Neuronal stem cell (in vitro differentiated cells): ENCODE data around the gene TRPM3.

Experiments used
- DNase-seq: peaks from one replicate; pipeline ENCODE4 v3.0.0-alpha.2; 2013; ENCODE audit warnings: low spot score
- H2AFZ ChIP-seq: one replicate; pipeline ENCODE4 v1.6.1; 2013; ENCODE audit warnings: mild to moderate bottlenecking, low read length, inconsistent platforms
- H2AK5ac ChIP-seq: 2 replicates; pipeline ENCODE4 v1.6.1; 2013; ENCODE audit warnings: low read depth, mild to moderate bottlenecking, inconsistent platforms, low read length, moderate library complexity, mixed read lengths
- H2BK120ac ChIP-seq: 2 replicates; pipeline ENCODE4 v1.6.1; 2013; ENCODE audit warnings: low read depth, mild to moderate bottlenecking, inconsistent platforms, low read length, moderate library complexity, mixed read lengths
- H2BK12ac ChIP-seq: one replicate; pipeline ENCODE4 v1.6.1; 2013; ENCODE audit warnings: low read length, inconsistent platforms
- H2BK15ac ChIP-seq: 2 replicates; pipeline ENCODE4 v1.6.1; 2013; ENCODE audit warnings: mild to moderate bottlenecking, low read length, inconsistent platforms, mixed read lengths
- H2BK5ac ChIP-seq: one replicate; pipeline ENCODE4 v1.6.1; 2013; ENCODE audit warnings: inconsistent platforms, mild to moderate bottlenecking, low read length, moderate library complexity
- H3K14ac ChIP-seq: one replicate; pipeline ENCODE4 v1.6.1; 2013; ENCODE audit warnings: low read length, inconsistent platforms
- H3K18ac ChIP-seq: 2 replicates; pipeline ENCODE4 v1.6.1; 2013; ENCODE audit warnings: low read length, inconsistent platforms
- H3K23ac ChIP-seq: 2 replicates; pipeline ENCODE4 v1.6.1; 2013; ENCODE audit warnings: low read depth, mild to moderate bottlenecking, mixed read lengths, low read length, inconsistent platforms; ENCODE audit not compliant: poor library complexity
- H3K27ac ChIP-seq: replicated peaks from 3 replicates; pipeline ENCODE4 v1.5.1; 2013; ENCODE audit warnings: low read length, inconsistent platforms
- H3K27me3 ChIP-seq, 3 experiments: 2 replicates each; pipeline ENCODE4 v1.6.1; 2013; ENCODE audit warnings: low read length in 3 of 3, mild to moderate bottlenecking in 2 of 3, inconsistent platforms in 1 of 3, low read depth in 1 of 3, mixed read lengths in 1 of 3, moderate library complexity in 1 of 3; ENCODE audit not compliant: control insufficient read depth in 3 of 3, insufficient read depth in 3 of 3
- H3K36me3 ChIP-seq, 2 donors: replicated peaks in 1 of 2; 2 replicates each; pipeline ENCODE4 v1.6.1; 2013; ENCODE audit warnings: low read length in 2 of 2; ENCODE audit not compliant: control insufficient read depth in 2 of 2, insufficient read depth in 2 of 2
- H3K4ac ChIP-seq: 2 replicates; pipeline ENCODE4 v1.6.1; 2013; ENCODE audit warnings: inconsistent platforms, mild to moderate bottlenecking, low read length, moderate library complexity
- H3K4me1 ChIP-seq, 2 donors: 1 replicate in 1 of 2; 2 replicates in 1 of 2; pipeline ENCODE4 v1.6.1; 2013; ENCODE audit warnings: low read length in 2 of 2, low read depth in 1 of 2; ENCODE audit not compliant: control insufficient read depth in 2 of 2, insufficient read depth in 1 of 2
- H3K4me2 ChIP-seq: one replicate; pipeline ENCODE4 v1.6.1; 2013; ENCODE audit warnings: mild to moderate bottlenecking, low read length, inconsistent platforms; ENCODE audit not compliant: insufficient read depth, poor library complexity, severe bottlenecking
- H3K4me3 ChIP-seq, 2 donors: 2 replicates each; pipeline ENCODE4 v1.5.1; 2013; ENCODE audit warnings: low read length in 2 of 2, mild to moderate bottlenecking in 2 of 2, inconsistent platforms in 1 of 2, moderate library complexity in 1 of 2
- H3K79me1 ChIP-seq: one replicate; pipeline ENCODE4 v1.6.1; 2013; ENCODE audit warnings: low read depth, mild to moderate bottlenecking, inconsistent platforms, low read length, moderate library complexity
- H3K9ac ChIP-seq: one replicate; pipeline ENCODE4 v1.6.1; 2013; ENCODE audit warnings: mild to moderate bottlenecking, low read depth, low read length, inconsistent platforms; ENCODE audit not compliant: poor library complexity
- H3K9me3 ChIP-seq, 2 donors: replicated peaks in 1 of 2; 2 replicates each; pipeline versions ENCODE3 to v1.6.1; 2013; ENCODE audit warnings: low read length in 2 of 2, mild to moderate bottlenecking in 2 of 2, inconsistent platforms in 1 of 2, low read depth in 1 of 2, mixed read lengths in 1 of 2, moderate library complexity in 1 of 2; ENCODE audit not compliant: control insufficient read depth in 2 of 2, insufficient read depth in 1 of 2
- H4K8ac ChIP-seq: one replicate; pipeline ENCODE4 v1.6.1; 2013; ENCODE audit warnings: low read depth, mild to moderate bottlenecking, inconsistent platforms, low read length, moderate library complexity
- H4K91ac ChIP-seq: one replicate; pipeline ENCODE4 v1.6.1; 2013; ENCODE audit warnings: low read length, low read depth, mild to moderate bottlenecking, inconsistent platforms; ENCODE audit not compliant: poor library complexity
- WGBS, 2 donors: extraction: QIAGEN DNeasy Blood & Tissue Kit; methylation state at CpG; one replicate each; pipeline ENCODE4 v1.1.7; 2013; ENCODE audit warnings: missing lambda C conversion rate in 2 of 2, mixed read lengths in 1 of 2; ENCODE audit not compliant: insufficient read length in 2 of 2, insufficient replicate concordance in 1 of 2; ENCODE audit errors: extremely low coverage in 2 of 2; 5-methylcytosine and 5-hydroxymethylcytosine counted together

The TRPM3 gene

GRCh38 chr9:70498866-70499265 lies 622.6 kb downstream of the TRPM3 start:
- H3K4me3 ChIP-seq = no peak overlapping the region
- H4K91ac ChIP-seq = no peak overlapping the region
- no peak overlapping the region for H2AFZ ChIP-seq
- H3K4me2 ChIP-seq = no peak overlapping the region
- H4K8ac ChIP-seq = no peak overlapping the region
- peaks cover 0 to 2% of the 10 kb centered on the region in 2 donors for H3K9me3 ChIP-seq
- no peak for DNase-seq
- H2BK12ac ChIP-seq = no peak overlapping the region
- no peak overlapping the region for H3K18ac ChIP-seq
- H3K27me3 ChIP-seq = no peaks in the 10 kb centered on the region
- no peak overlapping the region for H3K23ac ChIP-seq
- H3K27ac ChIP-seq = no peak overlapping the region
- no peaks in the 10 kb centered on the region for H3K4me1 ChIP-seq
- H3K79me1 ChIP-seq = no peaks in the 10 kb centered on the region
- H2BK120ac ChIP-seq = no peak overlapping the region
- no peak overlapping the region for H2BK15ac ChIP-seq
- H3K14ac ChIP-seq = no peak overlapping the region
- H2AK5ac ChIP-seq = no peak overlapping the region
- no peak overlapping the region for H3K9ac ChIP-seq
- H2BK5ac ChIP-seq = no peak overlapping the region
- WGBS, 2 donors = no CpG with 5 or more reads among the region's 3 CpGs
- no peak overlapping the region for H3K4ac ChIP-seq
- no peaks in the 10 kb centered on the region for H3K36me3 ChIP-seq

- H3K27ac ChIP-seq = no peak overlapping the region
- no peak overlapping the region for H4K8ac ChIP-seq
- H3K9ac ChIP-seq = no peak overlapping the region
- no peak overlapping the region for H3K18ac ChIP-seq
- no peak overlapping the region for H3K4me2 ChIP-seq
- H2BK120ac ChIP-seq = no peak overlapping the region
- no peak for DNase-seq
- H3K23ac ChIP-seq = no peak overlapping the region
- no peak overlapping the region for H3K14ac ChIP-seq
- no peaks in the 10 kb centered on the region for H3K79me1 ChIP-seq
- H2BK5ac ChIP-seq = no peak overlapping the region
- H3K4me3 ChIP-seq = no peak overlapping the region
- WGBS, 2 donors = no CpG with 5 or more reads among the region's 2 CpGs
- H2BK12ac ChIP-seq = no peak overlapping the region
- H2BK15ac ChIP-seq = no peak overlapping the region
- no peaks in the 10 kb centered on the region for H3K36me3 ChIP-seq
- no peak overlapping the region for H3K4ac ChIP-seq
- no peak overlapping the region for H4K91ac ChIP-seq
- no peaks in the 10 kb centered on the region for H3K27me3 ChIP-seq
- H3K9me3 ChIP-seq = peaks cover 0 to 2% of the 10 kb centered on the region in 2 donors
- no peak overlapping the region for H2AFZ ChIP-seq
- H3K4me1 ChIP-seq = no peaks in the 10 kb centered on the region
- H2AK5ac ChIP-seq = no peak overlapping the region
Measured at GRCh38 chr9:70496244-70496643, 625.2 kb downstream of the TRPM3 start.

GRCh38 chr9:70495514-70495913 lies 625.9 kb downstream of the TRPM3 start:
- Histone ChIP-seq H3K4me1 (no peaks in the 10 kb centered on the region), H3K18ac (no peak overlapping the region), H3K27me3 (peaks cover 0 to 3% (median 0%) of the 10 kb centered on the region in 3 experiments), H3K9ac (no peak overlapping the region), H3K23ac (no peak overlapping the region), H4K8ac (no peak overlapping the region), H3K79me1 (no peaks in the 10 kb centered on the region), H3K9me3 (peaks cover 0 to 2% of the 10 kb centered on the region in 2 donors), H2AFZ (no peak overlapping the region), H3K14ac (no peak overlapping the region), H3K36me3 (no peaks in the 10 kb centered on the region), H4K91ac (no peak overlapping the region), H2BK120ac (no peak overlapping the region), H2AK5ac (no peak overlapping the region), H2BK5ac (no peak overlapping the region), H2BK12ac (no peak overlapping the region), H3K4me3 (no peak overlapping the region), H3K4ac (no peak overlapping the region), H3K27ac (no peak overlapping the region), H3K4me2 (no peak overlapping the region), H2BK15ac (no peak overlapping the region)
- DNase-seq = no peak
- WGBS, 2 donors = no CpG with 5 or more reads among the region's 6 CpGs

- Histone ChIP-seq H3K36me3 (no peaks in the 10 kb centered on the region), H2BK12ac (no peak overlapping the region), H3K27me3 (peaks cover 0 to 4% (median 0%) of the 10 kb centered on the region in 3 experiments), H3K9ac (no peak overlapping the region), H3K18ac (peak overlapping the region; percentile 25), H4K8ac (no peak overlapping the region), H2BK120ac (no peak overlapping the region), H3K79me1 (no peaks in the 10 kb centered on the region), H4K91ac (no peak overlapping the region), H2BK15ac (no peak overlapping the region), H2AFZ (no peak overlapping the region), H3K4me1 (no peaks in the 10 kb centered on the region), H3K4me2 (no peak overlapping the region), H3K27ac (no peak overlapping the region), H3K14ac (no peak overlapping the region), H2AK5ac (no peak overlapping the region), H2BK5ac (no peak overlapping the region), H3K9me3 (peaks cover 0 to 2% of the 10 kb centered on the region in 2 donors), H3K4ac (no peak overlapping the region), H3K4me3 (no peak overlapping the region), H3K23ac (no peak overlapping the region)
- no CpG with 5 or more reads among the region's 5 CpGs for WGBS, 2 donors
- no peak for DNase-seq
Measured at GRCh38 chr9:70494221-70494620, 627.2 kb downstream of the TRPM3 start.
